GM13977 (cell line): ENCODE results near the gene NARS2.

ENCODE experiments used
- DNase-seq: peaks from one replicate; pipeline ENCODE4 v3.0.0; 2012; ENCODE audit warnings: low spot score
- CTCF ChIP-seq: IDR thresholded peaks from 2 replicates; pipeline ENCODE4 v1.5.1; 2012; ENCODE audit warnings: mild to moderate bottlenecking, control low read depth; ENCODE audit not compliant: insufficient read depth; ENCODE audit errors: extremely low read depth, missing control alignments
- in situ Hi-C: fragments of 300-500 bp; cut with MboI; formaldehyde crosslinking; loops from one replicate; pipeline ENCODE4 v1.12.0; 2022; ENCODE audit warnings: low sequenced_read_pairs, low pct_unique_long_range_greater_than_20kb, mixed read lengths, inconsistent platforms; ENCODE audit not compliant: unreplicated experiment

NARS2 gene

GRCh38 chr11:78391424-78391823, 183.2 kb downstream of the NARS2 start:
- in situ Hi-C loops, result no loop called here
- DNase-seq, result no peak
- no peak for TF ChIP-seq CTCF

GRCh38 chr11:78390809-78391208, 183.9 kb downstream of the NARS2 start:
- in situ Hi-C loops, result no loop called here
- no peak for TF ChIP-seq CTCF
- DNase-seq, result no peak

DNA sequence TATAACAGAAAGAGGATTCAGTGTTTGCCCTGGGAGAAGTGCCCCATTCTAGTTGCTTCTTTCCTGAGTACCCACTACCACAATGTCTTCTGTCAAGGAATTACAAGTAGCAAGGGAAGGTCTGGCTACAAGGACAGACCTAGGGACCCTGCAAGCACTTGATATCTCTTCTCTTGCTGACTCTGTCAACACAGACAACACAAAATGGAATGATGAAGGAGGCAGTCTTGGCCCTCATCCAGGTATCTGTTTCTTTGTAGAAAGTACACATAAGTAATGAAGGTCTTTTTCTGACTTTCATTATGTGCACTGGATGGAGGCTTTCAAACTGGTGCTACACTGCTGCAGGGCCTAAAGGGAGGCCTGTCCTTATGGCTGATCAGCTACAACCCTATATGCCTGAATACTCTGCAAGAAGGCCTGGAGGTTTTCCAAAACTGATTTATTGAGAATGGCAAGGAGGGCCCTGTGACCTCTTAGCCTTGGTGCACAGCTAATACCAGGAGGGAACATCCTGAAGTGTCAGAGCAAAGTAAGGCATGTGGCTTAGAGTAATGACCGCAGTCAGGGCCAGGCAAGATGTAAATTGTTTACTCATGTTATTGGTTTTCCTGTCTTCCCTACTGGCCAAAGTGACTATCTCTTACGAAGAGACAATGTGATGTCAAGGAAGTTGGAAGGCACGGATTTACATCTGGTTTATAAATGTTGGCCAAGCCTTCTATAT, 188.3 kb downstream of the NARS2 start:
- TF ChIP-seq CTCF, result no peak
- in situ Hi-C loops, result no loop called here
- no peak for DNase-seq
